Effector memory CD4-positive, alpha-beta T cell (primary cell): ENCODE measurements around the gene FXYD6.

ENCODE experiments used
- DNase-seq, 3 donors: peaks; one replicate each; pipeline ENCODE4 v3.0.0-alpha.2; 2020
- H3K27ac ChIP-seq: 2 replicates; pipeline ENCODE4 v1.7.0; 2013; ENCODE audit warnings: mild to moderate bottlenecking, low read length, moderate library complexity; ENCODE audit not compliant: insufficient read depth, poor library complexity, severe bottlenecking
- H3K27me3 ChIP-seq: replicated peaks from 2 replicates; pipeline ENCODE4 v1.7.0; 2013; ENCODE audit warnings: mild to moderate bottlenecking, low read length; ENCODE audit not compliant: insufficient read depth, control insufficient read depth, poor library complexity, severe bottlenecking
- H3K36me3 ChIP-seq: 2 replicates; pipeline ENCODE4 v1.7.0; 2013; ENCODE audit warnings: mild to moderate bottlenecking, low read length, moderate library complexity; ENCODE audit not compliant: control insufficient read depth, insufficient read depth
- H3K4me1 ChIP-seq: 2 replicates; pipeline ENCODE4 v1.7.0; 2013; ENCODE audit warnings: low read length, mild to moderate bottlenecking; ENCODE audit not compliant: control insufficient read depth, insufficient read depth, poor library complexity, severe bottlenecking
- H3K4me3 ChIP-seq: 2 replicates; pipeline ENCODE4 v1.7.0; 2013; ENCODE audit warnings: low read length, low read depth, mild to moderate bottlenecking; ENCODE audit not compliant: insufficient read depth, poor library complexity, severe bottlenecking
- H3K9me3 ChIP-seq: 2 replicates; pipeline ENCODE4 v1.7.0; 2013; ENCODE audit warnings: mild to moderate bottlenecking, low read length, moderate library complexity; ENCODE audit not compliant: control insufficient read depth

FXYD6 gene

DNA sequence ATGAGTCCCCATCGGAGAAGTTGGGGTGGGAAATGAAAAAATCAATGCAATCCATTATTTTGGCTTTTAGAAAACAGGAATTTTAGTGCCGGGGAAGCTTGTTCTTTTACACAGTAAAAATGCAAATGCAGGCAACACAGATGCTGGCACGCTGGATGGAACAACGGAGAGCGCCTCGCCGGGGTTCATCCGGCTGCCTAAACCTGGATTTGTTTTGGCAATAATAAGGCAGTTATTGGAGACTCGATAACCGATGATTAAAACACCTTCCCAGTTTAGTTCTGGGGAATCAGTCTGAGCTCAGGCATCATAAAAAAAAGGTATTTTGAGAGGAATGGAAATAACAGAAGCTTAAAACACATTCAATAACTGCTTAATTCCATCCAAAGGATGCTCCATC, 82.3 kb downstream of the FXYD6 start:
- Histone ChIP-seq H3K9me3 (no peaks in the 10 kb centered on the region), H3K27me3 (peaks cover 33% of the 10 kb centered on the region), H3K4me1 (peaks cover 22% of the 10 kb centered on the region), H3K4me3 (no peak overlapping the region), H3K27ac (no peak overlapping the region), H3K36me3 (no peaks in the 10 kb centered on the region)
- DNase-seq = no peak

DNA sequence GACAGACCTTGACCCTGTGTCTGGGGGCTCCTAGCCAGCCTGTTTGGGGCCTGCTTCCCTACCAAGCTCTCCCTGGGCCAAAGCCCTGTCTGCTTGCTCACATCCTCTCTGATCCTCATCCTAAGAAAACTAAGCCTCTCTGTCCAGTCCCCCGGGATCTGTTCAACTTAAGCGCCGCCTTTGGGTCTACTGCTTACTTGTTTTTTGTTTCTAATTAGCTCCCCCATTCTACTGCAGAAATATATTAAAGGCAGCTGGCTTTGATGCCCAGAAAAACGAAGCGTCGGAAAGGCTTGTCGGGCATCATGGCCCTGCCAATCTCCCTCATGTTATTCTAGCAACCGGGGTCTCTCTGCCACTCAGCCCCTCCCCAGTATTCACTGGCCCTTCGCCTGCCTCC, 82.9 kb downstream of the FXYD6 start:
- DNase-seq = no peak
- Histone ChIP-seq H3K27ac (no peak overlapping the region), H3K4me1 (peaks cover 22% of the 10 kb centered on the region), H3K36me3 (no peaks in the 10 kb centered on the region), H3K27me3 (peaks cover 33% of the 10 kb centered on the region), H3K4me3 (no peak overlapping the region), H3K9me3 (no peaks in the 10 kb centered on the region)

DNA sequence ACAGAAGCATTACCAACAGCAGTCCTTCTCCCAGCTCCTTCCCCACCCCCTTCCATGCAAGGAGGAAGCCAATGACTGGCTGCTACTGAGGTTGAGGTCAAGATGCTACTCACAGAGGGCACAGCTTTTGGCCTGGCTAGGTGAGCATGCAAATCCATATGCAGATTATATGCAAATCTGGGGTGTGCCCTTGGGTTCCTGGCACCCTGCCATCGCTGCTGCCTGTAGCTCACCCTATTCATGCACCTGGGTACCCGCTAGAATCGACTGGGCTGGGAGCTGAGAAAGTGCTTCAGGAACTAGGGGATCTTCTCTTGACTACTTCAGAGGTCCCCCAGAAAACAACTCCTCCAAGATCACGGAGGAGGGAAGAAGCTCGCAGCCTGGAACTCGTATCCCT, 83.5 kb downstream of the FXYD6 start:
- no peak for DNase-seq
- no peaks in the 10 kb centered on the region for H3K36me3 ChIP-seq
- H3K9me3 ChIP-seq = no peaks in the 10 kb centered on the region
- H3K4me1 ChIP-seq = peaks cover 22% of the 10 kb centered on the region
- H3K27ac ChIP-seq = no peak overlapping the region
- H3K27me3 ChIP-seq = peaks cover 33% of the 10 kb centered on the region
- no peak overlapping the region for H3K4me3 ChIP-seq

DNA sequence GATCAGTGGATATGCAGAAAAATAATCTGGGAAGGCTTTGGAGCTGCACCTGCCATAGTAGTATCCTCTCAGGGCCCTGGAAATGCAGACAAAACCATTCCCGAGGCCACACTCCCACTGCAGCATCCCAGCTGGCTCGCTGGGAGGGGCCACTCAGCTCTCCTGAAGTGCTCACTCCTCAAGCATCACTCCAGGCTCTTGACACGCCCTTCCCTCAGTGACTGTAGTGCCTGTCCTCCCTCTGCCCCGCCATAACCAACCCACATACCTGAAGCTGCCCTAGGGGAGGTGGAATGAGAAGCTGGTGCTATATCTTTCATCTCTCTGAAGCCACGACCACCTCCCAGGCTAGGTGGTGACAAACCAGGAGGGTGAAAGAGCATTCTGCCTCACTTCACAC, 84.2 kb downstream of the FXYD6 start:
- no peak for DNase-seq
- H3K4me3 ChIP-seq = no peak overlapping the region
- no peaks in the 10 kb centered on the region for H3K36me3 ChIP-seq
- H3K9me3 ChIP-seq = no peaks in the 10 kb centered on the region
- no peak overlapping the region for H3K27ac ChIP-seq
- peaks cover 21% of the 10 kb centered on the region for H3K4me1 ChIP-seq
- peaks cover 33% of the 10 kb centered on the region for H3K27me3 ChIP-seq

DNA sequence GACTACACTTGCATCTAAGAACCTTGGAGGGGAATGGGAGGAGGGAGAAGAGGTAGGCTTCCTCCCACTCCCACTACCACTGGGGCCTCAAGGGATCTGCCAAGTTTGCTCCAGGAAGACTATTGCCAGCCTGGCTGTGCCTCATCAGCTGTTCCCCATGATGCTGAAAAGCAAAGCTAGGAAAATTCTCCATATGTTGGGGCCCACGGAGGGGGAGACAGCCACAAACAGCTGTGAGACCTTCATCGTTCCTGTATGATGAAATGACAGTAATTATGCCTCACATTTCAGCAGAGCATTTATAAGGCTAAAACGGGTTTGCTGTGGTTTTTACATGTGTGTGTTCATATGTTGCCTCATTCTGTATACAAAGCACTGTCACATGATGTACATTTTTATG, 86.2 kb downstream of the FXYD6 start:
- H3K4me1 ChIP-seq = peaks cover 4% of the 10 kb centered on the region
- H3K27ac ChIP-seq = no peak overlapping the region
- peaks cover 20% of the 10 kb centered on the region for H3K27me3 ChIP-seq
- no peaks in the 10 kb centered on the region for H3K36me3 ChIP-seq
- H3K9me3 ChIP-seq = no peaks in the 10 kb centered on the region
- no peak overlapping the region for H3K4me3 ChIP-seq
- DNase-seq = no peak

DNA sequence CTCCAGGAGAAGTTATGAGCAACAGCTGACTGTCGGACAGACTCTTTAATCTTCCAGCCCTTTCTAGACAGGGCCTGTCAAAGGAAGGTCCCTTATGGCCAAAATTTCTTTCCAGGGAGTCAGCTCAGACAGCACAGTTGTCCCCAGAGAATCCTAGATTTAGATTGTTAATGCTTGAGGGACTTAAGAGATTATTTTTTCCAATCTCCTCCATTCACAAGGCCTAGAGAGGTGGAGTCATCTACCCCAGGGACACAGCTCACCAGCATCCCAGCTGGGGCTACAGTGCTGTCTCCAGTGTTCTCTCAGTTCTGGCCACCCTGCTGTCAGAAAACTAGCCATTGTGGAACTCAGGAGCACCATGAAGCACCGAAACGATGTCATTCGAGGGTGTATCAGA, 87.2 kb downstream of the FXYD6 start:
- no peak for DNase-seq
- H3K4me3 ChIP-seq = no peak overlapping the region
- H3K27ac ChIP-seq = no peak overlapping the region
- no peaks in the 10 kb centered on the region for H3K36me3 ChIP-seq
- H3K9me3 ChIP-seq = no peaks in the 10 kb centered on the region
- peaks cover 10% of the 10 kb centered on the region for H3K27me3 ChIP-seq
- no peaks in the 10 kb centered on the region for H3K4me1 ChIP-seq
